Gastrocnemius medialis (tissue), 4 donors: ENCODE data around the gene NCOR2.

Experiments
- POLR2A ChIP-seq, 2 donors: fragments of 450-650 bp; IDR thresholded peaks; one replicate each; pipeline ENCODE4 v1.6.1; 2017; ENCODE audit warnings: antibody characterized with exemption in 2 of 2, mild to moderate bottlenecking in 2 of 2, moderate library complexity in 2 of 2
- TF ChIP-seq, protein P1 (sequence below), 5 experiments: fragments of 450-650 bp in 3 of 5; fragments of 200-600 bp in 2 of 5; sonication (generic) in 2 of 5; IDR thresholded peaks in 4 of 5; conservative IDR thresholded peaks in 1 of 5; 1 replicate in 4 of 5; 2 replicates in 1 of 5; pipeline ENCODE4 v1.5.1; 2016 to 2019; ENCODE audit warnings: antibody characterized with exemption in 5 of 5, mild to moderate bottlenecking in 3 of 5, moderate library complexity in 3 of 5

- TF ChIP-seq, protein P1, sequence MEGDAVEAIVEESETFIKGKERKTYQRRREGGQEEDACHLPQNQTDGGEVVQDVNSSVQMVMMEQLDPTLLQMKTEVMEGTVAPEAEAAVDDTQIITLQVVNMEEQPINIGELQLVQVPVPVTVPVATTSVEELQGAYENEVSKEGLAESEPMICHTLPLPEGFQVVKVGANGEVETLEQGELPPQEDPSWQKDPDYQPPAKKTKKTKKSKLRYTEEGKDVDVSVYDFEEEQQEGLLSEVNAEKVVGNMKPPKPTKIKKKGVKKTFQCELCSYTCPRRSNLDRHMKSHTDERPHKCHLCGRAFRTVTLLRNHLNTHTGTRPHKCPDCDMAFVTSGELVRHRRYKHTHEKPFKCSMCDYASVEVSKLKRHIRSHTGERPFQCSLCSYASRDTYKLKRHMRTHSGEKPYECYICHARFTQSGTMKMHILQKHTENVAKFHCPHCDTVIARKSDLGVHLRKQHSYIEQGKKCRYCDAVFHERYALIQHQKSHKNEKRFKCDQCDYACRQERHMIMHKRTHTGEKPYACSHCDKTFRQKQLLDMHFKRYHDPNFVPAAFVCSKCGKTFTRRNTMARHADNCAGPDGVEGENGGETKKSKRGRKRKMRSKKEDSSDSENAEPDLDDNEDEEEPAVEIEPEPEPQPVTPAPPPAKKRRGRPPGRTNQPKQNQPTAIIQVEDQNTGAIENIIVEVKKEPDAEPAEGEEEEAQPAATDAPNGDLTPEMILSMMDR (IDR thresholded peaks at IDR 0.05 in 4 of 5, conservative IDR thresholded peaks at IDR 0.05 in 1 of 5): no peak
- no peak for TF ChIP-seq POLR2A (IDR thresholded peaks at IDR 0.05)
These were observed 15.9 kb downstream of the NCOR2 start for GRCh38 chr12:124551268-124552144.
